Esophagus squamous epithelium (tissue), 5 donors: ENCODE data around the gene KBTBD3. TPM values are rescaled to one million over a fixed set of nuclear protein-coding genes. Genes with fewer than 3 reads are reported as not detected.
"Not testable (repeated sequence)": the region's sequence is repeated elsewhere in the genome, so short reads cannot be mapped to it uniquely, and the experiment has no call there.

Source experiments
- DNase-seq: peaks from one replicate; lab custom pipeline; 2025; lab: John Stamatoyannopoulos, UW
- H3K27ac ChIP-seq, 4 donors: fragments of 200-600 bp; sonication (generic); one replicate each; pipeline ENCODE4 v1.5.1; 2016 to 2019; ENCODE audit warnings: mild to moderate bottlenecking in 1 of 4
- H3K27me3 ChIP-seq, 4 donors: fragments of 200-600 bp; sonication (generic); 1 replicate in 3 of 4; 2 replicates in 1 of 4; pipeline versions ENCODE4 v1.5.1 to v1.6.0; 2017 to 2021; ENCODE audit warnings: antibody characterized with exemption in 1 of 4
- H3K36me3 ChIP-seq, 3 donors: fragments of 200-600 bp; sonication (generic); one replicate each; pipeline ENCODE4 v1.5.1; 2016 to 2019
- H3K4me1 ChIP-seq, 3 donors: fragments of 200-600 bp; sonication (generic); one replicate each; pipeline ENCODE4 v1.5.1; 2017 to 2019
- H3K4me3 ChIP-seq, 4 donors: fragments of 200-600 bp; sonication (generic); 1 replicate in 3 of 4; 2 replicates in 1 of 4; pipeline ENCODE4 v1.5.1; 2016 to 2019; ENCODE audit warnings: mild to moderate bottlenecking in 2 of 4, moderate library complexity in 1 of 4
- H3K9me3 ChIP-seq, 3 donors: fragments of 200-600 bp; sonication (generic); one replicate each; pipeline ENCODE4 v1.5.1; 2016 to 2019
- CTCF ChIP-seq, 6 experiments: fragments of 450-650 bp in 4 of 6; fragments of 200-600 bp in 2 of 6; sonication (generic) in 2 of 6; IDR thresholded peaks; one replicate each; pipeline ENCODE4 v1.5.1; 2016 to 2019; ENCODE audit warnings: antibody characterized with exemption in 6 of 6, mild to moderate bottlenecking in 4 of 6, moderate library complexity in 4 of 6
- POLR2A ChIP-seq, 4 donors: fragments of 450-650 bp; IDR thresholded peaks; one replicate each; pipeline ENCODE4 v1.6.1; 2017; ENCODE audit warnings: antibody characterized with exemption in 4 of 4, mild to moderate bottlenecking in 4 of 4, moderate library complexity in 3 of 4
- WGBS, 2 donors: methylation state at CpG; one replicate each; pipeline ENCODE4 v1.1.5; 2018; 5-methylcytosine and 5-hydroxymethylcytosine counted together
- intact Hi-C: fragments of 100-400 bp; cut with DNase I; formaldehyde crosslinking; loops from one replicate; pipeline ENCODE4 v1.15.0; 2022
- total RNA-seq, 4 donors: library from RNA; depleted of rRNA; stranded (reverse); fragments of >200 nt; gene quantifications; one replicate each; pipeline ENCODE4 v1.1.0, GENCODE V29; 2016
- donor health status: DM: yes; HTN: yes; CAD: no.

Gene KBTBD3
- total RNA-seq, 4 donors from 2014 or later: 0.70 to 5.5 (median 2.4) TPM

DNA sequence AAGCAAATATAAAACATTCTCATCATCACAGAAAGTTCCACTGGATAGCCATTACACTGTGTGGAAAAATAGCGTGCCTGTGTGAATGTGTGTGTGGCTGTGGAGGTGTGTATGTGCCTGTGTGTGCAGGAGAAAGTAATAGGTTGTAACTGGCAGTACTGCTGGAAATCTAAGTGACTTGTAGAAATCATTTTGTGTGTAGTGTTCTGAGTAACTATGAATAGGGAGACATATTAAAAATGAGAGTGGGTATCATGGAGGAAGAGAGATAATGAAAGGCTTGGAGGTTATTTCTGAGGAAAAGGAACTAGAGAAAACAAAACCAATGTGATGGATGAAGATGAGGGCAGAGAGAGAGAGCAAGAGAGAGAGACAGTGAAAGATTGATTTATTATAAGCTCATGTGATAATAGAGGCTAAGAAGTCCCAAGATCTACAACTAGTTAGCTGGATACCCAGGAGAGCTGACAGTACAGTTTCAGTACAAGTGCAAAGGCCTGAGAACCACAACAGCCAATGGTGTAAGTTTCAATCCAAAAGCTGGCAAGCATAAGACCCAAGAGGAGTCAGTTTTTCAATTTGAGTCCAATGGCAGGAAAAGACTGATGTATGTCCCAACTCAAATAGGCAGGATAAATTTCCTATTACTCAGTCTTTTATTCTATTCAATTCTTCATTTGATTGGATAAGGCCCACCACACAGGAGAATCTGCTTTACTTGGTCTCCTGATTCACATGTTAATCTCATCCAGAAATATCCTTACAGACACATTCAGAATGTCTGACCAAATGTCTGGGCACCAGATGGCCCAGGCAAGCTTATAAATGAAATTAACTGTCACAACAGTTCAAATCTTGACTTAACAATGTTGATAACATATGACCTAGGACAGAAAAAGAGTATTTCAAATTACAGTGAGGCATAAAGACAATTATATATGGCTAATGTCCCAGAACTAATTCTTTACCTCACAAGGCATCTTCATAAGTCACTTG lies 14.9 kb downstream of the KBTBD3 start:
- H3K27me3 ChIP-seq: no peaks in the 10 kb centered on the region
- no peak overlapping the region for H3K4me3 ChIP-seq
- H3K9me3 ChIP-seq: no peaks in the 10 kb centered on the region
- no peaks in the 10 kb centered on the region for H3K4me1 ChIP-seq
- intact Hi-C loops: no loop called here
- peaks cover 0 to 12% (median 0%) of the 10 kb centered on the region in 3 donors for H3K36me3 ChIP-seq
- WGBS, 2 donors: 89 to 94% methylated on average over 1 of the region's 1 CpG
- no peak overlapping the region for H3K27ac ChIP-seq
- TF ChIP-seq CTCF (IDR thresholded peaks at IDR 0.05) (no peak), POLR2A (IDR thresholded peaks at IDR 0.05) (no peak)
- DNase-seq: no peak

GRCh38 chr11:106061249-106061784 lies 15.8 kb downstream of the KBTBD3 start:
- no peak overlapping the region for H3K27ac ChIP-seq
- no peaks in the 10 kb centered on the region for H3K9me3 ChIP-seq
- no peak for TF ChIP-seq CTCF (IDR thresholded peaks at IDR 0.05)
- TF ChIP-seq POLR2A (IDR thresholded peaks at IDR 0.05): no peak
- no peaks in the 10 kb centered on the region for H3K27me3 ChIP-seq
- intact Hi-C loops: no loop called here
- no peak for DNase-seq
- H3K36me3 ChIP-seq: peaks cover 0 to 19% (median 0%) of the 10 kb centered on the region in 3 donors
- H3K4me1 ChIP-seq: no peaks in the 10 kb centered on the region
- no peak overlapping the region for H3K4me3 ChIP-seq

- TF ChIP-seq POLR2A (IDR thresholded peaks at IDR 0.05): no peak
- H3K27ac ChIP-seq: no peak overlapping the region
- H3K4me1 ChIP-seq: no peaks in the 10 kb centered on the region
- H3K9me3 ChIP-seq: no peaks in the 10 kb centered on the region
- H3K27me3 ChIP-seq: no peaks in the 10 kb centered on the region
- DNase-seq: no peak
- peaks cover 0 to 19% (median 0%) of the 10 kb centered on the region in 3 donors for H3K36me3 ChIP-seq
- no peak overlapping the region for H3K4me3 ChIP-seq
- intact Hi-C loops: no loop called here
- 89 to 92% methylated on average over 1 of the region's 1 CpG for WGBS, 2 donors
These were observed 17.5 kb downstream of the KBTBD3 start for GRCh38 chr11:106059617-106060016.

DNA sequence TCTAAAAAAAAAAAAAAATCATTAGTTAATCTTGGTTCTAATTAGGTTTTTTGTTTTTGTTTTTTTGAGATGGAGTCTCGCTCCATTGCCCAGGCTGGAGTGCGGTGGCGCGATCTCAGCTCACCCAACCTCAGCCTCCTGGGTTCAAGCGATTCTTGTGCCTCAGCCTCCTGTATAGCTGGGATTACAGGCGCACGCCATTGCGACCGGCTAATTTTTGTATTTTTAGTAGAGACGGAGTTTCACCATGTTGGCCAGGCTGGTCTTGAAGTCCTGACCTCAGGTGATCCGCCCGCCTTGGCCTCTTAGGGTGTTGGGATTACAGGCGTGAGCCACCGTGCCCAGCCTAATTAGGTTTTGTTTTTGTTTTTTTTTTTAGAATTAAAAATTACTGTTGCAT lies 18.8 kb downstream of the KBTBD3 start:
- intact Hi-C loops, H3K4me3 ChIP-seq, H3K9me3 ChIP-seq, H3K27ac ChIP-seq, H3K27me3 ChIP-seq, H3K4me1 ChIP-seq, DNase-seq: not testable (repeated sequence)
- H3K36me3 ChIP-seq: peaks cover 0 to 19% (median 0%) of the 10 kb centered on the region in 3 donors
- WGBS, 2 donors: 96% methylated on average over 14 of the region's 14 CpGs

GRCh38 chr11:106051103-106051502 lies 26.0 kb downstream of the KBTBD3 start:
- no peak overlapping the region for H3K27ac ChIP-seq
- whole genome bisulfite sequencing, 2 donors: 81 to 86% methylated on average over 2 of the region's 2 CpGs
- H3K4me1 ChIP-seq: no peaks in the 10 kb centered on the region
- DNase-seq: no peak
- no peaks in the 10 kb centered on the region for H3K9me3 ChIP-seq
- no peaks in the 10 kb centered on the region for H3K36me3 ChIP-seq
- no peaks in the 10 kb centered on the region for H3K27me3 ChIP-seq
- H3K4me3 ChIP-seq: no peak overlapping the region
- TF ChIP-seq POLR2A (IDR thresholded peaks at IDR 0.05) (no peak), CTCF (IDR thresholded peaks at IDR 0.05) (no peak)
- intact Hi-C loops: no loop called here
